ENCODE results near the gene ZNF862. TPM values are rescaled to one million over a fixed set of nuclear protein-coding genes. Genes with fewer than 3 reads are reported as not detected.

The ZNF862 gene
- polyA plus RNA-seq, 1 experiment: 11.5 TPM

GRCh38 chr7:149879271-149879743 is 41.1 kb downstream of the ZNF862 start:
- ChIA-PET CTCF (no interaction called here), POLR2A (no interaction called here)
- no peak for TF ChIP-seq CTCF (IDR thresholded peaks at IDR 0.05; ENCODE audit: low read depth, low read length)
- no peak for DNase-seq (ENCODE audit: low read depth, low spot score)
- Histone ChIP-seq H3K4me3 (ENCODE audit: low read depth, low read length) (no peak overlapping the region), H3K27me3 (ENCODE audit: control insufficient read depth, insufficient read depth, low read length) (no peaks in the 10 kb centered on the region), H3K27ac (ENCODE audit: low read depth, low read length) (no peak overlapping the region), H3K9me3 (ENCODE audit: control insufficient read depth, insufficient read depth, low read length) (no peaks in the 10 kb centered on the region; the same call in 1 of the 2 replicates)

GRCh38 chr7:149879766-149880637 is 41.8 kb downstream of the ZNF862 start:
- no peaks in the 10 kb centered on the region; the same call in 1 of the 2 replicates for H3K9me3 ChIP-seq (ENCODE audit: control insufficient read depth, insufficient read depth, low read length)
- H3K27me3 ChIP-seq (ENCODE audit: control insufficient read depth, insufficient read depth, low read length): no peaks in the 10 kb centered on the region
- no peak overlapping the region for H3K4me3 ChIP-seq (ENCODE audit: low read depth, low read length)
- no peak for TF ChIP-seq CTCF (IDR thresholded peaks at IDR 0.05; ENCODE audit: low read depth, low read length)
- ChIA-PET POLR2A (no interaction called here), CTCF (no interaction called here)
- no peak overlapping the region for H3K27ac ChIP-seq (ENCODE audit: low read depth, low read length)
- no peak for DNase-seq (ENCODE audit: low read depth, low spot score)

- Histone ChIP-seq H3K4me3 (ENCODE audit: low read depth, low read length) (no peak overlapping the region), H3K9me3 (ENCODE audit: control insufficient read depth, insufficient read depth, low read length) (no peaks in the 10 kb centered on the region; the same call in 1 of the 2 replicates), H3K27me3 (ENCODE audit: control insufficient read depth, insufficient read depth, low read length) (no peaks in the 10 kb centered on the region), H3K27ac (ENCODE audit: low read depth, low read length) (no peak overlapping the region)
- no peak for TF ChIP-seq CTCF (IDR thresholded peaks at IDR 0.05; ENCODE audit: low read depth, low read length)
- no peak for DNase-seq (ENCODE audit: low read depth, low spot score)
- ChIA-PET POLR2A (no interaction called here), CTCF (no interaction called here)
Measured at GRCh38 chr7:149880638-149881311, 42.6 kb downstream of the ZNF862 start.

- no peak overlapping the region for H3K27ac ChIP-seq (ENCODE audit: low read depth, low read length)
- no peaks in the 10 kb centered on the region; the same call in 1 of the 2 replicates for H3K9me3 ChIP-seq (ENCODE audit: control insufficient read depth, insufficient read depth, low read length)
- no peaks in the 10 kb centered on the region for H3K27me3 ChIP-seq (ENCODE audit: control insufficient read depth, insufficient read depth, low read length)
- no peak for TF ChIP-seq CTCF (IDR thresholded peaks at IDR 0.05; ENCODE audit: low read depth, low read length)
- H3K4me3 ChIP-seq (ENCODE audit: low read depth, low read length): no peak overlapping the region
- DNase-seq (ENCODE audit: low read depth, low spot score): no peak
- POLR2A ChIA-PET: no interaction called here
- CTCF ChIA-PET: interaction anchor here (2.6 kb wide), 1 partner anchor 11 kb away, joined by 18 read pairs; no protein-coding TSS in a partner anchor
Measured at GRCh38 chr7:149881328-149882247, 43.4 kb downstream of the ZNF862 start.
